SW480 (cell line): ENCODE data around the gene ZFAND4.
"Not testable (repeated sequence)": the region's sequence is repeated elsewhere in the genome, so short reads cannot be mapped to it uniquely, and the experiment has no call there.

Experiments used
- DNase-seq: peaks from one replicate; pipeline ENCODE4 v3.0.0-alpha.2; 2016; ENCODE audit warnings: low spot score

The ZFAND4 gene

DNA sequence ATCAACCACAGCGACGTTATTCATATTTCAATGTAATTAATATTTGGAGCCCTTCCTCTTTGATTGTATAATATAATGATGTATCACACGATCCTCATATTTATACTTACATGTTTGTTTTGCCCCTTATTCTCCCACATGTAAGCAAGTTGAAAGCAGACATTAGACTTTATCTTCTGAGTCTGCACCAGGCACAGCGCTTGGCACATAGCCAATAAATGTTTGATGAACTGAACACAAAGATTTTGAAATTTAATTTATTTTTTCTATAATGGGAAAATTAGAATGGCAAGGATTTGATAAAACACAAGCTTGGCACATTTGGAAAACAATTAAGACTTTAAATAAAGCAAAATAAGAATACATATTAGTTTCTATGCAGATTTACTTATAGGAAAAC lies 31.6 kb downstream of the ZFAND4 start:
- DNase-seq: no peak

- DNase-seq: no peak
These were observed 32.5 kb downstream of the ZFAND4 start for GRCh38 chr10:45640049-45640448.

DNA sequence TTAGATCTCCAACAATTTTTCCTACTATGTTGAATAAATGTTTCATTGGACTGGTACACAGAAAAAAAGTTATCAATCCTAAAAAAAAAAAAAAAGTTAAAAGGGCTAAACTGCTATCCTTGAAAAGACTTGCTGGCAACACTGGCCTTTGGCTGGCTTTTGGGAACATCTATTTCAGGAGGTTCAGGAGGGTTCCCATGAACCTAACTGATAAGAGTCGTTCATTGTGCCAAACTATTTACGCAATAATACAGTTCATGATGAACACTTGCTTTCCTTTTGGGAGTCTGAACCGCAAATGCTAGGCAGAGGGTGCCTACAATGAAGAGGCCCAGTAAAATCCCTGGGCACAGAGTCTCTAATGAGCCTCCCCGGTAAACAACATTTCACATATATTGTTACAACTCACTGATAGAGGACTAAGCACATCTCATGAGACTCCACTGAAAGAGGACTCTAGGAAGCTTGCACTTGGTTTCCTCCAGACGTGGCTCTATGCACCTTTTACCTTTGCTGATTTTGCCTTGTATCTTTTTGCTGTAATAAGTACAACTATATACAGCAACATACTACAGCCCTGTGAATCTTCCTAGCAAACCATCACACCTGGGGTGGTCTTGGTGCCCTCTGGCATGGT lies 45.0 kb downstream of the ZFAND4 start:
- no peak for DNase-seq

DNA sequence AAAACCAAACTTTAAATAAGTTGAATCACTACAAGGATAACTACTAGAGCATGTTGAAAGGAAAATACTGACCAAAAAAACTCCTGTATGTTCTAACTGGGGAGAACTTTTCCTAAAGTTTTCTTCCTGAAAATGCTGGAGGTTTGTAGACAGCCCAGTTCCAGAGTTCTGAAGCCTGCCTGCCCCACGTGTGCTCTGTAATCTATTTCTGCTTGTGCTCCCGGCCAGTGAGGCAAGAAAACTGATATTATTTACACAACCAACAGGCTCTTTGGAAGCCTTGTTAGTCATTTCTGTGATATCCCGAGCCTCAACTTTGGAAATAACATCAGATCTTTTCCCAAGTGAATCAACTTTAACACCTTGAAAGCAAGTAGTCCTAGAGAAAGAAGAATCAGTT lies 46.7 kb downstream of the ZFAND4 start:
- no peak for DNase-seq

- DNase-seq: no peak
These were observed 47.8 kb downstream of the ZFAND4 start for GRCh38 chr10:45624724-45625123.

DNA sequence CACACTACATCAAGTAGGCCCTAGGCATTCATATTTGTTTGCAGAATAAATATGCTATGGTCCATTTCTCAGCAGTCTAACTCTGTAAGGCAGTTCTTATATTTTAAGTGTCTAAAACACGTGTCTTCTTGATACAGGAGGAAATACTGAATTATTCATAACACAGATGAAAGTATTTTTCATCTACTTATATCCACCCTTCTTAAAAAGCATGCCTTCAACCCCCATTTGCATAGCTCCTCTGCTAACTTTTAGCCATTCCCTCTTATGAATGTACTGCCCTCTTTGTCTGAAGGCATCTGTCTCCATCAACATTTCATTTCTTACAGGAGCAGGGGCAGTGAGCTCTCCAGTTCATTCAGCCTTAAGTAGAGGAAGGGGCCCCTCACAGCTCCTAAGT lies 57.7 kb downstream of the ZFAND4 start:
- no peak for DNase-seq

GRCh38 chr10:45612741-45613140 lies 59.8 kb downstream of the ZFAND4 start:
- DNase-seq: no peak

GRCh38 chr10:45608052-45608451 lies 64.5 kb downstream of the ZFAND4 start:
- no peak for DNase-seq

DNA sequence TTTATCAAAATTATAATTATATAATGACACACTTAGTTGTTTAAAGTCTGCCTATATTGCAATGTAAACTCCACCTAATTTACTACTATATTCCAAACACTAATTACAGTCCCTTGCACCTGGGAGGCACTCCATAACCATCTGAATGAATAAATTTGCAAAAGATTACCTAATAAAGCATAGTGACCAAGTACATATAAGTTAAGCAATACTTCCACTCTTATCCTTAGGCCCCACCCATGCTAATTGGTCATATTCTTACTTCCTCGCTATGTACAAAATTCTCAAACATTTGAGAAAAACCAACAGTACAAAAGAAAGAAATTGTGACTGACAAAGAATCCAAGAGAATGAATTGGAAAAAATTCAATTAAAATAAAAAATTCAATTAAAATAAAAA lies 65.3 kb downstream of the ZFAND4 start:
- DNase-seq: no peak

DNA sequence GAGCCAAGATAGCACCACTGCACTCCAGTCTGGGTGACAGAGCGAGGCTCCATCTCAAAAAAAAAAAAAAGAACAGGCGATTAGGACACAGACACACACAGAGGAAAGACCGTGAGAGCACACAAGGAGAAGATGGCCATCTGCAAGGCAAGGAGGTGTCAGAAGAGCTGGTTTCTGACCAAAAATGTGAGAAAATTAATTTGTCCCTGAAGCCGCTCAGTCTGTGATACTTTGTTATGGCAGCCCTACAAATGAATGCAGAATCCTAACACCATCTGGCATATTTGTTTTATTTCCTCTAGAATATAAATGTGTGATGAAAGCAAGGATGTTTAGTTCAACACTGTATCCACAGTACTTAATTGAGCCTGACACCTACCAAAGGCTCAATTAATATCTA lies 69.7 kb downstream of the ZFAND4 start:
- DNase-seq: no peak

- DNase-seq: no peak
These were observed 70.4 kb downstream of the ZFAND4 start for GRCh38 chr10:45602082-45602730.

DNA sequence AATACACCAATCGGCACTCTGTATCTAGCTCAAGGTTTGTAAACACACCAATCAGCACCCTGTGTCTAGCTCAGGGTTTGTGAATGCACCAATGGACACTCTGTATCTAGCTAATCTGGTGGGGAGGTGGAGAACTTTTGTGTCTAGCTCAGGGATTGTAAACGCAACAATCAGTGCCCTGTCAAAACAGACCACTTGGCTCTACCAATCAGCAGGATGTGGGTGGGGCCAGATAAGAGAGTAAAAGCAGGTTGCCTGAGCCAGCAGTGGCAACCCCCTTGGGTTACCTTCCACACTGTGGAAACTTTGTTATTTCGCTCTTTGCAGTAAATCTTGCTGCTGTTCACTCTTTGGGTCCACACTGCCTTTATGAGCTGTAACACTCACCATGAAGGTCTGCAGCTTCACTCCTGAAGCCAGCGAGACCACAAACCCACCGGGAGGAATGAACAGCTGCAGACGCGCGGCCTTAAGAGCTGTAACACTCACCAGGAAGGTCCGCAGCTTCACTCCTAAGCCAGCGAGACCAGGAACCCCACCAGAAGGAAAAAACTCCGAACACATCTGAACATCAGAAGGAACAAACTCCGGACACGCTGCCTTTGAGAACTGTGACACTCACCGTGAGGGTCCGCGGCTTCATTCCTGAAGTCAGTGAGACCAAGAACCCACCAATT lies 71.2 kb downstream of the ZFAND4 start:
- not testable (repeated sequence) for DNase-seq

- DNase-seq: not testable (repeated sequence)
These were observed 72.0 kb downstream of the ZFAND4 start for GRCh38 chr10:45600337-45601253.

DNA sequence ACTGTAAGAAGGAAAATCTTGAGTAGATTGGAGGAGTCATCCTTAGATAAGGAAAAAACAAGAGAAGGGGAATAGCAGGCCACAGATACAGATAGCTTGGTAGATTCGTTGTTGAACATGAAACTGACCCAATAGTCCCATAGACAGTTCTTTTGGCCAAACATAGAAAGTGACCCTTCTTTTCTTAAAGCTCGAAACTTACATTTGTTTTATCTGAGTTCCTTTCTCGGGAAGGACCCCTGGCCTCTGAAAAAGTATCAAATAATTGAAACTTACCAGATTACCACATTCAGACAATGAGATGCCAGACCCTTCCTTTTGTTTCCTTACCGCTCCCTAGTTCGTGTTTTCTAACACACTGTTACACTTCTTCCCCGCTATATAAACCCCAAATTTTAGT lies 72.9 kb downstream of the ZFAND4 start:
- no peak for DNase-seq

- no peak for DNase-seq
These were observed 73.5 kb downstream of the ZFAND4 start for GRCh38 chr10:45599021-45599603.

DNA sequence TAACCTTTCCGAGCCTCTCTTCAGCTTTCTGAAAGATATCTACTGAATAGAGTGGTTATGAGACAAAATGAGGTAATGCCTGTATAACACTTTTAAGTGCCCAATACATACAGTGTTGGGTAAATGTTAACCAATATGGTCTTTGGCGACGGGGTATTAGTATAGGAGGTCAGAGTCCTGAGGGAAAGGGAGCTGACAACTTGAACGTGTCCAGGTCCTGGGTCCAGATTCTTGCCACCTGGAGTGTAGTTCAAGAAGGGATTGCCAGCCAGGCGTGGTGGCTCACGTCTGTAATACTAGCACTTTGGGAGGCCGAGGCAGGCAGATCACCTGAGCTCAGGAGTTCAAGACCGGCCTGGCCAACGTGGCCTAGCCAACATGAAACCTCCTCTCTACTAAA lies 76.0 kb downstream of the ZFAND4 start:
- DNase-seq: no peak

DNA sequence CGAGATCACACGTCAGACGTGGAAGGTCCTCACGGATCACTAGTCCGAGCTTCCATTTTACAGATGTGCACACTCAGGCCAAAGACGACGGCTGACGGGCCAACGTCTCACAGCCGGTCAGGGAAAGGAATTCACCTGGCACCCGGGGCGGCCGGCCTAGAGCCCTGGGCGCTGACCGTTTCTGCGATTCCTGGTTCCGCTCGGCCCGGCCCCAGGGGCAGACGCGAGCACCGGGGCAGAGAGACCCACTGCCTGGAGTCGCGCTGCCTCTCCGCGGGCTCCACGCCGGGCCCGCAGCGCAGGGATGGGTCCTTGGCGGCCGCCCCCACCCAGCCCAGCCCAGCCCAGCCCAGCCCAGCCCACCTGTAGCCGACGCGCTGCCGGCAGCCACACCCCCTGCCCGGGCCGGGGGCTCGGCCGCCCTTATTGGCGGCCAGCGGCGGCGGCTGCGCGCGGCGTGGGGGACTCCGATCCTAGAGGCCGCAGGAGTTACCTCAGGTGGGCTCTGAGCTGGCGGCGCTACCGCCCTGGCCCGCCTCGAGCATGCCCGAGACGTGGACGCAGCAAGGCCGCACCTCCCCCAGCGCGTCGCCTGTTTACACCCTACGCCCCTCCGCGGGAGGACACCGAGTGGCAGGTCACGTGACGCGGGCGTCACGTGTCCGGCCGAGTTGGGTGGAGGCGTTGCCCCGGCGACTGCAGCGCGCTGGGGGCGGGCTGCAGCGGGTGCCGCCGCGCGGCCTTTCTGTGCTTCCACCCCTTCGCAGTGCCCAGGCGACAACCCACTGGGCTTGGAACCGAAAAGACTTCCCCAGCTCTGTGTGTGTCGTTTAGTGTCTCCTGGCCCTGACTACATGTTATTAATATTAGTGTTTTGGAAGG lies 78.1 kb downstream of the ZFAND4 start:
- DNase-seq: peak; percentile 91

- no peak for DNase-seq
These were observed 78.7 kb downstream of the ZFAND4 start for GRCh38 chr10:45593938-45594275.

DNA sequence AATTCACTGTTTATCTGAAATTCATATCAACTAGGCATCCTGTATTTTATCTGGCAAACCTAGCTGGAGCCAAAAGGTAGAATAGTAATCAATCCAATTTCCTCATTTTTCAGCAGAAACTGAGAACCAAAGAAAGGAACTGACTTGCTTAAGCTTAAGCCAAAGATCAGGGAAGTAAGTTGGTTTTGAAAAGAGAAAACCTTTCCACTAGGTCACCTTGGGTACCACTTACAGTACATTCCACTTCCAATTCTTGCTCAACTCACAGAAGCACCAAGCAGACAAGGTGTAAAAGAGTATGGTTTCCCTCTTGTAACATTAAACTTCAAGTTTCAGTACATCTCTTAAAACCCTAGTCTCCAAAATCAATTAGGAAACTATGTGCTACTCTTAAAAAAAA lies 79.6 kb downstream of the ZFAND4 start:
- no peak for DNase-seq

- no peak for DNase-seq
These were observed 80.1 kb downstream of the ZFAND4 start for GRCh38 chr10:45592432-45592831.

- no peak for DNase-seq
These were observed 81.3 kb downstream of the ZFAND4 start for GRCh38 chr10:45591280-45591679.
